ENCODE measurements around the gene PSMG3.

PSMG3 gene

DNA sequence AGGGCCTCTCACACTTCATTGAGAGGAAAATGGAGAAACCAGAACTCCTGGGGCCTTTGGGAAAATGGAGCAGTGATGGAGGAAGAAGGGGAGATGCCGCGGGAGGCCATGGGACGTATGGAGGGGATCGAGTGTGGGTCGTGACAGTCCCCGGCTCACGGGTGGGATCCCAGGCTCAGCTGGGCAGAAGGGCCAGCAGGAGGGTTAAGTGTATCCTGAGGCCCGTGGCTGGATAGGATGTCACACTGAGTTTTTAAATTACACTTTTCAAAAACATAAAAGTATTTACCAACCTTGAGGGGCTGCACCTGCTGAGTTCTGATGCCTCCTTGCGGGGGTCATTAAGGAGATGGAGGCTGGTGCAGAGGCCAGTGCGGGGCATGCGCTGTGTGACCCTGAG lies 28.0 kb upstream of the PSMG3 start:
- no peak for DNase-seq (ENCODE audit: low read depth)
- TF ChIP-seq, protein P1, sequence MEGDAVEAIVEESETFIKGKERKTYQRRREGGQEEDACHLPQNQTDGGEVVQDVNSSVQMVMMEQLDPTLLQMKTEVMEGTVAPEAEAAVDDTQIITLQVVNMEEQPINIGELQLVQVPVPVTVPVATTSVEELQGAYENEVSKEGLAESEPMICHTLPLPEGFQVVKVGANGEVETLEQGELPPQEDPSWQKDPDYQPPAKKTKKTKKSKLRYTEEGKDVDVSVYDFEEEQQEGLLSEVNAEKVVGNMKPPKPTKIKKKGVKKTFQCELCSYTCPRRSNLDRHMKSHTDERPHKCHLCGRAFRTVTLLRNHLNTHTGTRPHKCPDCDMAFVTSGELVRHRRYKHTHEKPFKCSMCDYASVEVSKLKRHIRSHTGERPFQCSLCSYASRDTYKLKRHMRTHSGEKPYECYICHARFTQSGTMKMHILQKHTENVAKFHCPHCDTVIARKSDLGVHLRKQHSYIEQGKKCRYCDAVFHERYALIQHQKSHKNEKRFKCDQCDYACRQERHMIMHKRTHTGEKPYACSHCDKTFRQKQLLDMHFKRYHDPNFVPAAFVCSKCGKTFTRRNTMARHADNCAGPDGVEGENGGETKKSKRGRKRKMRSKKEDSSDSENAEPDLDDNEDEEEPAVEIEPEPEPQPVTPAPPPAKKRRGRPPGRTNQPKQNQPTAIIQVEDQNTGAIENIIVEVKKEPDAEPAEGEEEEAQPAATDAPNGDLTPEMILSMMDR (IDR thresholded peaks at IDR 0.05; ENCODE audit: low read depth, low read length, missing control alignments), result no peak
- no peak overlapping the region for H3K4me3 ChIP-seq (ENCODE audit: low read depth, low read length)

DNA sequence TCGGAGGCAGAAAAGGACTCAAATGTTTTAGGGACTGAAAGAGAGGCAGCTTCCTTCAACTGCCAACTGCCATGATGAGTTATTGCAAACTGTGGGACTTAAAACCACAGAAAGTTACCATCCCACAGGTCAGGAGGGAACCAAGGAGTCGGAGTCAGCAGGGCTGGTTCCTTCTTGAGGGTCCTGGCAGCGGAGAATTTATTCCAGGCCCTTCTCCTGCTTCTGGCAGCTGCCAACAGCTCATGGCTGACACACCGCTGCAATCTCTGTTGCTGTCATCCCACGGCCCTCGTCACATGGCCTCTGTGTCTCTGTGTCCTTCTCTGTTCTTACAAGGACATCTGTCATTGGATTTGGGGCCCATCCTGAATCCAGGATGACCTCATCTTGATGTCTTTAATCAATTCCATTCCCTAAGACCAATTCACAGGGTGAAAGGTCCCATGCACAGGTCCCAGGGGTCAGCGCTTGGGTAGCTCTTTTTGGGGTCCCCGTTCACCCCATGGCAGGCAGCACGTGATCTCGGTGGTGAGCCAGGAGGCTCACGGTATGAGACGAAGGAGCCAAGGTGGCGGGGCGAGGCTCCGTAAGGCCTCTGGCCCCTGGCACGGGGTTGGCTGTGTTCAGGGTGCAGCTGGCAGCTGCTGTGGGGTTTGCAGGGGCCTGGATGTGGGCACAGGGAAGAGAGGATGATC lies 27.4 kb upstream of the PSMG3 start:
- TF ChIP-seq, protein P1 (IDR thresholded peaks at IDR 0.05; ENCODE audit: low read depth, low read length, missing control alignments), result no peak
- no peak for DNase-seq (ENCODE audit: low read depth)

DNA sequence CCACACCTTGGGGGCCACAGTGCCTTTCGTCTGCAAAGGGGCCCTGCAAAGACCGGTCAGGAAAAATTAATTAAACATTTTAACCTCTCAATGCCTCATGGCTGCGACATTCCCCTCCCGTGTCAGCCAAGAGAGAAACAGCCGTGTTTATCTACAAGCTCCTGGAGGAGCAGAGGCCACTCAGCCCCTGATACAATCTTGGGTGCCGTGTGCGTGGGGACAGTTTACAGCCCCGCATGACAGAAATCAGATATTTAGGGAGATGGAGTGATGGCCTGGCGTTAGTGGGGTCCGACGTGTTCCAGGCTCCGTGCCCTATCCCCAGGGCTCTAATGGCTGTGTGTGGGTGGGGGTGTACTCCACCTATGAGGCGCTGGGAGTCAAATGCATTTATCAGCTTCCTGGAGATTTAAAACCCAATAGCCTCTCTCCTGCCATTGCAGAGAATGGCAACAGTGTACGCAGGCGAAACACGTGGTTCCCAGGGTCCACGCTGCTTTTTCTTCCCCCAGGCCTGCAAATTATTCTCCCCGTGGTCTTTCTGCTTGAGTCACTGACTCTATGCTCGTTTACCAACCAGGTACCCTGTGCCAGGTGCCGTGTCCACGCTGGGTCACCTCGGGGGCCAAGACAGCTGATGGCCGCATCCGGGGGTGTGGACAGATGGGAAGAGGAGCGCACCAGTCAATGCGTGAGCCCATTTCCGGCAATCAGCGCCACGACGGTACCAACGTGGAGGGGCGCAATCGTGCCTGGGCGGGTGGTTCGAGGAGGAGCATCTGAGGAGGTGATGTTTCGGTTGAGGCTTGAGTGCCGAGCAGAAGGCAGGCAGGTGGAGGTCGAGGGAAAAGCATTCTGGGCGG lies 26.6 kb upstream of the PSMG3 start:
- TF ChIP-seq, protein P1 (IDR thresholded peaks at IDR 0.05; ENCODE audit: low read depth, low read length, missing control alignments), result no peak
- no peak for DNase-seq (ENCODE audit: low read depth)
- H3K4me3 ChIP-seq (ENCODE audit: low read depth, low read length), result no peak overlapping the region

More for the DNA sequence above, 27.4 kb upstream of the PSMG3 start:
- no peak overlapping the region for H3K4me3 ChIP-seq (ENCODE audit: low read depth, low read length)

DNA sequence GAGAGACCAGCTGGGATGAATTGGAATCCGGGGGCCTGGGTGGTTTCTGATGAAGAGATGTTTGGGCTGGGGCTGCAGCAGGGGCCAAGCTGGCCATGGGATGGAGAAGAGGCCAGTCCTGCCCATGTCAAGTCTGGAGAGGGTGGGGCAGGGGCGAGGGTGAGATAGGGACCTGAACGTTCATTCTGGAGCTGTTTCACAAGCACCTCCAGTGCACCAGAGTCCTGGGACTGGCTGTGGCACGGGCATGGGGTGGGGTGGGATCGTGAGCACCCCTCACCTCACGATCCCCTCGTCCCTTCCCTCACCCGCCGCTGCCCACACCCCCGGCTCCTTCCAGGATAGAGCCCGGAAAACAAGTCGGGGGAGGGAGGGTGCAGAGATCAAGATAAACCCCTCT lies 25.8 kb upstream of the PSMG3 start:
- TF ChIP-seq, protein P1 (IDR thresholded peaks at IDR 0.05; ENCODE audit: low read depth, low read length, missing control alignments), result no peak
- H3K4me3 ChIP-seq (ENCODE audit: low read depth, low read length), result no peak overlapping the region
- no peak for DNase-seq (ENCODE audit: low read depth)

DNA sequence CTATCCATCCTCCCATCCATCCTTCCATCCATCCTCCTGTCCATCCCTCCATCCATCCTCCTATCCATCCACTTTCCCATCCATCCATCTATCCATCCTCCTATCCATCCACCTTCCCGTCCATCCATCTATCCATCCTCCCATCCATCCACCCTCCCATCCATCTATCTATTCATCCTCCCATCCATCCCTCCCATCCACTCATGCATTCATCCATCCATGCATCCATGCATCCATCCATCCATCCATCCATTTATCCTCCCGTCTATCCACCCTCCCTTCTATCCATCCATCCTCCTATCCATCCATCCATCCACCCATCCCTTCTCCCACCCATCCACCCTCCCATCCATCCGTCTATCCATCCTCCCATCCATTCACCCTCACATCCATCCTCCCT lies 25.2 kb upstream of the PSMG3 start:
- no peak overlapping the region for H3K4me3 ChIP-seq (ENCODE audit: low read depth, low read length)
- no peak for DNase-seq (ENCODE audit: low read depth)
- TF ChIP-seq, protein P1 (IDR thresholded peaks at IDR 0.05; ENCODE audit: low read depth, low read length, missing control alignments), result no peak

DNA sequence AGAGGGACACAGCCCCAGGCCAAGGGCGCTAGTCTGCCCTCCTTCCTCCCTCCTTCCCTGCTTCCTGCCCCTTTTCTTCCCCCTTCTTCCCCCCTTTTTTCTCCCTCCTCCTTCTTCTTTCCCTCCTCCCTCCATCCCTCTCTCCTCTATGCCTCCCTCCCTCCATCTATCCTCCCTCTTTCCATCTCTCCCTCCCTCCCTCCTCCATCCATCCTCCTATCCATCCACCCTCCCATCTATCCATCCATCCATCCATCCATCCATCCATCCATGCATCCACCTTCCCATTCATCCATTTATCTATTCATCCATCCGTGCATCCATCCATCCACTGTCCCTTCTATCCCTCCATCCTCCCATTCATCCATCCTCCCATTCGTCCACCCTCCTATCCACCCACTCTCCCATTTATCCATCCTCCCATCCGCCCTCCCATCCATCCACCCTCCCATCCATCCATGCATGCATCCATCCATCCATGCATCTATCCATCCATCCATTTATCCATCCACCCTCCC lies 24.1 kb upstream of the PSMG3 start:
- TF ChIP-seq, protein P1 (IDR thresholded peaks at IDR 0.05; ENCODE audit: low read depth, low read length, missing control alignments), result no peak
- no peak overlapping the region for H3K4me3 ChIP-seq (ENCODE audit: low read depth, low read length)
- DNase-seq (ENCODE audit: low read depth), result no peak
